ENCODE measurements around the gene USP2. TPM values are rescaled to one million over a fixed set of nuclear protein-coding genes. Genes with fewer than 3 reads are reported as not detected.

USP2 gene
- total RNA-seq, 1 donor from 2014 or later, result 0.63 TPM

DNA sequence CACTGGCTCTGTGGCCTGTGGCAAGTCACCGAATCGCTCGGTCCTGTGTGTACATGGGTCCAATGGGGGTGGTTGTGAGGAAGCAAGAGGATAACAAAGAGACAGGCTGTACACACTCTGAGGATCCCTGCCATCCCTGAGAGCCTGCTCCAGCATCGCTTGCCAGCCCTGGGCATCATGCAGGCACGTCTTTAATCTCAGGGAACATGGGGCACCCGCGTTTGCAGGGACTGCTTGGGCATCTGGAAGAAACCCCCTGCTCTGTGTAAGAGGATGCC is 39.5 kb downstream of the USP2 start:
- no peak for DNase-seq (ENCODE audit: low read depth)
- TF ChIP-seq, protein P1, sequence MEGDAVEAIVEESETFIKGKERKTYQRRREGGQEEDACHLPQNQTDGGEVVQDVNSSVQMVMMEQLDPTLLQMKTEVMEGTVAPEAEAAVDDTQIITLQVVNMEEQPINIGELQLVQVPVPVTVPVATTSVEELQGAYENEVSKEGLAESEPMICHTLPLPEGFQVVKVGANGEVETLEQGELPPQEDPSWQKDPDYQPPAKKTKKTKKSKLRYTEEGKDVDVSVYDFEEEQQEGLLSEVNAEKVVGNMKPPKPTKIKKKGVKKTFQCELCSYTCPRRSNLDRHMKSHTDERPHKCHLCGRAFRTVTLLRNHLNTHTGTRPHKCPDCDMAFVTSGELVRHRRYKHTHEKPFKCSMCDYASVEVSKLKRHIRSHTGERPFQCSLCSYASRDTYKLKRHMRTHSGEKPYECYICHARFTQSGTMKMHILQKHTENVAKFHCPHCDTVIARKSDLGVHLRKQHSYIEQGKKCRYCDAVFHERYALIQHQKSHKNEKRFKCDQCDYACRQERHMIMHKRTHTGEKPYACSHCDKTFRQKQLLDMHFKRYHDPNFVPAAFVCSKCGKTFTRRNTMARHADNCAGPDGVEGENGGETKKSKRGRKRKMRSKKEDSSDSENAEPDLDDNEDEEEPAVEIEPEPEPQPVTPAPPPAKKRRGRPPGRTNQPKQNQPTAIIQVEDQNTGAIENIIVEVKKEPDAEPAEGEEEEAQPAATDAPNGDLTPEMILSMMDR (conservative IDR thresholded peaks at IDR 0.05; ENCODE audit: low read depth, low read length), result no peak
- H3K4me3 ChIP-seq (ENCODE audit: low read depth, low read length), result no peak overlapping the region

DNA sequence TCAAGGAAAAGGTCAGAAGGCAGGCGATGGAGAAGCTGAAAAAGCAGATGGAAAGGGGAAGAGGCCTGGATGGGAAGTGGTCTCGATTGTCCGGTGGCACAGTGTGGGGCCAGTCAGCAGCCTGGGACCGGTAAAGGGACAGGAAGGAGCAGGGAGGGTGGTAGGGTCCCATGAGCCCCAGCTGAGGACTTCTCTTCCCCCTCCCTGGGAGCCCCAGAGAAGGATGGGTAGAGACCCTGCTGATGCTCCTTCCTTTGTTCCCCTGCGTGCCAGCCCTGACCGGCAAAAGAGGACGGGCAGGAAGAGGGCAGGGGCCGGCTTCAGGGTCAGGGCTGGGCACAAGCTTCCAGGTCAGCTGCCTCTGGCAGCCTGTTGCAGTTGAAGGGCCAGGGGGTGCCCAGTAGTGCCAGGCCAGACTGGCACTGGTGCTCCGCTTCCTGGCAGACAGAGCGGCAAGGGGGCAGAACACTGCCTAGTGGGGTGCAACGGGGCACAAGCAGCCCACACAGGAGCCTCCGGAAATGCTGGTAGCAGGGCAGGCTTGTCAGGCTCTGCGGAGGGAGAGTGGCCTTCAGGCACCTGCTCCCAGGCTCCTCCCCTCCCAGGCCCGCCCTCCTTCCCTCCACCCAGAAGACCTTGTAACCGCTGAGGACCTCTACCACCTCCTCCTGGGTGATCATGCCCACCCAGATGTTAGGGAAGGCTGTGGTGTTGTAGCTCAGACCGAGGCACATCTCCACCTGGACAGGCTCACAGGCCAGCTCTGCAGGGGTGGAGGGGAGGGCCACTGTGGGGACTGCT is 40.1 kb downstream of the USP2 start:
- TF ChIP-seq, protein P1 (conservative IDR thresholded peaks at IDR 0.05; ENCODE audit: low read depth, low read length), result no peak
- H3K4me3 ChIP-seq (ENCODE audit: low read depth, low read length), result no peak overlapping the region
- DNase-seq (ENCODE audit: low read depth), result no peak

- peak within 1 kb of the TSS; percentile 57 for H3K4me3 ChIP-seq (ENCODE audit: low read depth, low read length)
- TF ChIP-seq, protein P1 (conservative IDR thresholded peaks at IDR 0.05; ENCODE audit: low read depth, low read length), result no peak
- DNase-seq (ENCODE audit: low read depth), result no peak
Observed at GRCh38 chr11:119340335-119341221, 40.9 kb downstream of the USP2 start, which contains the start of gene C1QTNF5. Gene C1QTNF5, minus strand, starts transcription at chr11:119340883. Its CDS starts 486 bp downstream, at chr11:119340397.

DNA sequence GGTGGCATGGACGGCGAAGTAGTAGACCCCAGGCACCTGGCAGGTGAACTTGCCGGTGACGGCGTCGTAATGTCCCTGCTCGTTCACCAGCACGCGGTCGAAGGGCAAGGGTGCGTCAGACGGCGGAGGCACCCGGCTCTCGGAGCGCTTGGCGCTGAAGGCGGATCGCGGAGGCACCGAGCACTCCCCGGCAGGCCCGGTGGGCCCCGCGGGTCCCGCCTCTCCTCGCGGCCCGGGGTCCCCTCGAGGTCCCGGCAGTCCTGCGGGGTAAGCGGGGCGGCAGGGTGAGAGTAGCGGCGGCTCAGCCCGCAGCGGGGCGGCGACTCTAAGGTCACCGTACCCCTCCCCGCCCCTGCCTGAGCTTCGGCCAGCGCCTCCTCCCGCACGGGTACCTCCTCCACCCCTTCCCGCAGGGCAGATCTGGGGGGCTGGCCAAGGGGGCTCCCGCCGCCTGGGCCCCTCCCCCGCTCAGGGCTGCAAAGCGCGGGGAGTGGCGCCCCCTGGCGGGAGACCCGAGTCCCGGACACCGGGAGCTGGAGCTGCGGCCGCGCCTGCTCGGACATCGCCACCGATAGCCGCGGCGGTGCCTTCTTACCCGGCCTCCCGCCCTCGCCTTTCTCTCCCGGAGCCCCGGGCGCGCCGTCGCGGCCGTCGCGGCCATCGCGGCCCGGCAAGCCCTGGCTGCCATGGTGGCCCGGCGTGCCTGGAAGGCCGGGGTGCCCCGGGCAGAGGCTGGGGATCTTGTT is 41.7 kb downstream of the USP2 start:
- peak overlapping the region; percentile 57 for H3K4me3 ChIP-seq (ENCODE audit: low read depth, low read length)
- TF ChIP-seq, protein P1 (conservative IDR thresholded peaks at IDR 0.05; ENCODE audit: low read depth, low read length), result peak; percentile 82
- DNase-seq (ENCODE audit: low read depth), result no peak

- DNase-seq (ENCODE audit: low read depth), result no peak
- TF ChIP-seq, protein P1 (conservative IDR thresholded peaks at IDR 0.05; ENCODE audit: low read depth, low read length), result no peak
- no peak overlapping the region for H3K4me3 ChIP-seq (ENCODE audit: low read depth, low read length)
Observed at GRCh38 chr11:119338965-119339588, 42.4 kb downstream of the USP2 start.

DNA sequence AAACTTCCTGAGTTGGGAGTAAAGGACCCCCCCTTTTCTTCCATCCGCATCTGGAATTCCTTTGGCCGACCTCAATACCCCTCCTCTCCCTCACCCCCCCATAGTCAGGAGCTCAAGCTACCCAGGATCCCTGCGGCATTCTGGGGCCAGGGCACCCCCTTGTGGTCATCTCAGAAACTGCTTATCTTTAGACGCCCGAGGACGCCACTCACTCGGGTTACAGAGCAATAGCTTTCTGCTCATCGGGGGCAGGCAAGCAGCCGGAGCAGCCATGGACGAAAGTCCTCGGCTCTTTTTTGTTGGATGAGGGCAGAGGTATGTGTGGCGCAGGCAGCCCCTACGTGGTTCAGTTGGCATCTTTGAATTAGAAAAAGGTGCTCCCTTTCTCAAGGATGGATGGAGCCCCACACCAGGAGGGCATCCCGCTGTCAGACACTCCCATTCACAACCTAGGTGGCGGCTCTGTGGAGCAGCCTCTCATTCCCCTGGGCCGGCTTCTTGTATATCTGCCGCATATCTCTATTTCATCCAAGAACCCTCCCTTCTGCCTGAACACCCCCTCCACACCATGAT is 43.1 kb downstream of the USP2 start:
- TF ChIP-seq, protein P1 (conservative IDR thresholded peaks at IDR 0.05; ENCODE audit: low read depth, low read length), result peak; percentile 88
- no peak for DNase-seq (ENCODE audit: low read depth)
- no peak overlapping the region for H3K4me3 ChIP-seq (ENCODE audit: low read depth, low read length)

Data from epithelial cell of proximal tubule (primary cell).